HG03571 (cell line): ENCODE results near the gene TRPM8.
"Not testable (repeated sequence)": the region's sequence is repeated elsewhere in the genome, so short reads cannot be mapped to it uniquely, and the experiment has no call there.

Experiments
- ATAC-seq: cut with Tn5 transposase; IDR thresholded peaks from one replicate; pipeline ENCODE4 v1.9.1; 2021; ENCODE audit not compliant: unreplicated experiment

TRPM8 gene

GRCh38 chr2:233936089-233936488 lies 18.9 kb downstream of the TRPM8 start:
- ATAC-seq = no peak

GRCh38 chr2:233938676-233939370 lies 21.6 kb downstream of the TRPM8 start:
- ATAC-seq = no peak

GRCh38 chr2:233940376-233941276 lies 23.5 kb downstream of the TRPM8 start:
- ATAC-seq = no peak

GRCh38 chr2:233942731-233943130 lies 25.6 kb downstream of the TRPM8 start:
- ATAC-seq = no peak

- ATAC-seq = no peak
These were observed 27.1 kb downstream of the TRPM8 start for GRCh38 chr2:233944269-233944668.

GRCh38 chr2:233944722-233945121 lies 27.5 kb downstream of the TRPM8 start:
- no peak for ATAC-seq

- no peak for ATAC-seq
These were observed 28.0 kb downstream of the TRPM8 start for GRCh38 chr2:233945146-233945545.

- no peak for ATAC-seq
These were observed 33.1 kb downstream of the TRPM8 start for GRCh38 chr2:233950078-233950825.

- no peak for ATAC-seq
These were observed 35.2 kb downstream of the TRPM8 start for GRCh38 chr2:233952335-233952734.

GRCh38 chr2:233953087-233953801 lies 36.1 kb downstream of the TRPM8 start:
- no peak for ATAC-seq

GRCh38 chr2:233960203-233960602 lies 43.0 kb downstream of the TRPM8 start:
- ATAC-seq = no peak

GRCh38 chr2:233961905-233962304 lies 44.7 kb downstream of the TRPM8 start:
- no peak for ATAC-seq

GRCh38 chr2:233964581-233964980 lies 47.4 kb downstream of the TRPM8 start:
- no peak for ATAC-seq

GRCh38 chr2:233965032-233965603 lies 47.9 kb downstream of the TRPM8 start:
- no peak for ATAC-seq

GRCh38 chr2:233965646-233966045 lies 48.5 kb downstream of the TRPM8 start:
- not testable (repeated sequence) for ATAC-seq

GRCh38 chr2:233966388-233966787 lies 49.2 kb downstream of the TRPM8 start:
- no peak for ATAC-seq

- ATAC-seq = no peak
These were observed 50.0 kb downstream of the TRPM8 start for GRCh38 chr2:233967164-233967563.

- no peak for ATAC-seq
These were observed 51.4 kb downstream of the TRPM8 start for GRCh38 chr2:233968556-233968955.

- ATAC-seq = not testable (repeated sequence)
These were observed 55.3 kb downstream of the TRPM8 start for GRCh38 chr2:233972460-233972859.

GRCh38 chr2:233972941-233973575 lies 55.9 kb downstream of the TRPM8 start:
- no peak for ATAC-seq
